Left lung (tissue), 10 donors: ENCODE measurements around the gene RPL26. TPM values are rescaled to one million over a fixed set of nuclear protein-coding genes. Genes with fewer than 3 reads are reported as not detected.

Source experiments
- ATAC-seq: fragments of 200-7000 bp; cut with Tn5 transposase; one replicate; pipeline ENCODE4 v1.9.1; 2020; ENCODE audit warnings: moderate library complexity
- DNase-seq, 4 donors: peaks; one replicate each; pipeline ENCODE4 v3.0.0-alpha.2; 2013 to 2020
- H3K27ac ChIP-seq, 2 donors: fragments of 200-600 bp; sonication (generic) in 1 of 2; one replicate each; pipeline versions ENCODE4 v1.5.0 to v1.8.0; 2020 to 2021
- H3K27me3 ChIP-seq, 2 donors: fragments of 200-600 bp; sonication (generic) in 1 of 2; one replicate each; pipeline versions ENCODE4 v1.5.0 to v1.8.0; 2020 to 2021
- H3K36me3 ChIP-seq, 2 donors: fragments of 200-600 bp; sonication (generic) in 1 of 2; one replicate each; pipeline versions ENCODE4 v1.5.0 to v1.8.0; 2020 to 2021
- H3K4me1 ChIP-seq, 2 donors: fragments of 200-600 bp; one replicate each; pipeline ENCODE4 v1.8.0; 2021
- H3K4me3 ChIP-seq, 2 donors: fragments of 200-600 bp; sonication (generic) in 1 of 2; one replicate each; pipeline versions ENCODE4 v1.5.0 to v1.8.0; 2020 to 2021; ENCODE audit warnings: mild to moderate bottlenecking in 1 of 2
- H3K9me3 ChIP-seq, 2 donors: fragments of 200-600 bp; sonication (generic) in 1 of 2; one replicate each; pipeline versions ENCODE4 v1.5.0 to v1.8.0; 2020 to 2021
- intact Hi-C, 2 donors: fragments of 100-400 bp; cut with DNase I; formaldehyde crosslinking; loops; one replicate each; pipeline versions ENCODE4 v1.11.2 to v1.14.2; 2022
- polyA plus RNA-seq, 6 donors: library from polyadenylated mRNA; unstranded; fragments of 120-200 nt; gene quantifications; one replicate each; pipeline ENCODE4 v1.2.1, GENCODE V29; 2013; ENCODE audit not compliant: insufficient read length in 6 of 6
- total RNA-seq, 2 donors: library from RNA; stranded (reverse); fragmentation: NEBNext Ultra II Directional; extraction: Animal tissue kit (Norgen Biotek cat#: 25700); gene quantifications; one replicate each; pipeline ENCODE4 v1.2.1, GENCODE V29; 2021
- TF ChIP-seq, protein P1 (sequence below), 2 donors: fragments of 200-600 bp; sonication (generic) in 1 of 2; IDR thresholded peaks; one replicate each; pipeline versions ENCODE4 v1.5.0 to v1.8.0; 2021; ENCODE audit warnings: antibody characterized with exemption in 2 of 2
- donor health status: DM: no; HTN: yes; CAD: no.
- donor health status: DM: no; HTN: no; CAD: no.

The RPL26 gene
- total and polyA plus RNA-seq, 8 donors, result 1,094 to 3,628 (median 3,126) TPM

GRCh38 chr17:8417806-8418205, 34.8 kb upstream of the RPL26 start:
- Histone ChIP-seq H3K27ac (peak overlapping the region in 1 of 2 donors; percentile 86), H3K4me3 (no peak overlapping the region), H3K27me3 (no peaks in the 10 kb centered on the region), H3K4me1 (peaks cover 6 to 56% of the 10 kb centered on the region in 2 donors), H3K36me3 (no peaks in the 10 kb centered on the region), H3K9me3 (no peaks in the 10 kb centered on the region)
- DNase-seq (no peak), ATAC-seq (no peak)
- TF ChIP-seq, protein P1, sequence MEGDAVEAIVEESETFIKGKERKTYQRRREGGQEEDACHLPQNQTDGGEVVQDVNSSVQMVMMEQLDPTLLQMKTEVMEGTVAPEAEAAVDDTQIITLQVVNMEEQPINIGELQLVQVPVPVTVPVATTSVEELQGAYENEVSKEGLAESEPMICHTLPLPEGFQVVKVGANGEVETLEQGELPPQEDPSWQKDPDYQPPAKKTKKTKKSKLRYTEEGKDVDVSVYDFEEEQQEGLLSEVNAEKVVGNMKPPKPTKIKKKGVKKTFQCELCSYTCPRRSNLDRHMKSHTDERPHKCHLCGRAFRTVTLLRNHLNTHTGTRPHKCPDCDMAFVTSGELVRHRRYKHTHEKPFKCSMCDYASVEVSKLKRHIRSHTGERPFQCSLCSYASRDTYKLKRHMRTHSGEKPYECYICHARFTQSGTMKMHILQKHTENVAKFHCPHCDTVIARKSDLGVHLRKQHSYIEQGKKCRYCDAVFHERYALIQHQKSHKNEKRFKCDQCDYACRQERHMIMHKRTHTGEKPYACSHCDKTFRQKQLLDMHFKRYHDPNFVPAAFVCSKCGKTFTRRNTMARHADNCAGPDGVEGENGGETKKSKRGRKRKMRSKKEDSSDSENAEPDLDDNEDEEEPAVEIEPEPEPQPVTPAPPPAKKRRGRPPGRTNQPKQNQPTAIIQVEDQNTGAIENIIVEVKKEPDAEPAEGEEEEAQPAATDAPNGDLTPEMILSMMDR (IDR thresholded peaks at IDR 0.05), result no peak
- intact Hi-C loops, result loop anchor here in 1 of 2 donors (10.0 kb wide), 2 partner anchors 327 to 367 kb away; partner anchors contain the start of gene CCDC42

DNA sequence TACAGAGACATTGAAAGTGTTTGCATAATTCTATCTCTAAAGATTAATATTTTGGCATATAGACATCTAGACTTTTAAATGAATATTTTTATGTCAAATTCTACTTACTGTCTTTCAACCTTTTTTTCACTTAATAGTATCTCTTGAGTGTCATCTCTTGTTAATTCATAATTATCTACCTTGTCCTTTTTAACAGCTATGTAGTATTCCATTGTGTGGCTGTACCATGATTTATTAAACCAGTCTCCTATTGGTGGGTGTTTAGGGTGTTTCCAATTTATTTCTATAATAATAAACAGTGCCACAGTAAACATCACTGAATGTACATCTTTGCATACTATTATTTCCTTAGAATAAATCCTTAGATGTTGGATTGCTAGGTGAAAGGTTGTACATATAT, 30.9 kb upstream of the RPL26 start:
- no peak for ATAC-seq
- peak overlapping the region in 1 of 2 donors; percentile 27 for H3K4me3 ChIP-seq
- TF ChIP-seq, protein P1 (IDR thresholded peaks at IDR 0.05), result no peak
- H3K27ac ChIP-seq, result peak overlapping the region in 1 of 2 donors; percentile 82
- H3K9me3 ChIP-seq, result no peaks in the 10 kb centered on the region
- peaks cover 0 to 51% of the 10 kb centered on the region in 2 donors for H3K4me1 ChIP-seq
- no peak for DNase-seq
- no peaks in the 10 kb centered on the region for H3K27me3 ChIP-seq
- intact Hi-C loops, result loop anchor here in 1 of 2 donors (10.0 kb wide), 2 partner anchors 331 to 371 kb away; partner anchors contain the start of gene CCDC42
- no peaks in the 10 kb centered on the region for H3K36me3 ChIP-seq

GRCh38 chr17:8413328-8413727, 30.3 kb upstream of the RPL26 start:
- peaks cover 0 to 46% of the 10 kb centered on the region in 2 donors for H3K4me1 ChIP-seq
- H3K36me3 ChIP-seq, result no peaks in the 10 kb centered on the region
- H3K4me3 ChIP-seq, result peak overlapping the region in 1 of 2 donors; percentile 27
- ATAC-seq (no peak), DNase-seq (no peak)
- intact Hi-C loops, result loop anchor here in 1 of 2 donors (10.0 kb wide), 2 partner anchors 331 to 371 kb away; partner anchors contain the start of gene CCDC42
- H3K9me3 ChIP-seq, result no peaks in the 10 kb centered on the region
- TF ChIP-seq, protein P1 (IDR thresholded peaks at IDR 0.05), result no peak
- H3K27ac ChIP-seq, result peak overlapping the region; percentile 3 to 82
- H3K27me3 ChIP-seq, result no peaks in the 10 kb centered on the region

GRCh38 chr17:8412089-8412488, 29.1 kb upstream of the RPL26 start:
- Histone ChIP-seq H3K4me3 (no peak overlapping the region), H3K36me3 (no peaks in the 10 kb centered on the region), H3K9me3 (no peaks in the 10 kb centered on the region), H3K27me3 (no peaks in the 10 kb centered on the region), H3K4me1 (peaks cover 0 to 34% of the 10 kb centered on the region in 2 donors), H3K27ac (peak overlapping the region in 1 of 2 donors; percentile 82)
- TF ChIP-seq, protein P1 (IDR thresholded peaks at IDR 0.05), result no peak
- intact Hi-C loops, result loop anchor here in 1 of 2 donors (10.0 kb wide), 2 partner anchors 333 to 373 kb away; partner anchors contain the start of gene CCDC42
- no peak for DNase-seq
- no peak for ATAC-seq

DNA sequence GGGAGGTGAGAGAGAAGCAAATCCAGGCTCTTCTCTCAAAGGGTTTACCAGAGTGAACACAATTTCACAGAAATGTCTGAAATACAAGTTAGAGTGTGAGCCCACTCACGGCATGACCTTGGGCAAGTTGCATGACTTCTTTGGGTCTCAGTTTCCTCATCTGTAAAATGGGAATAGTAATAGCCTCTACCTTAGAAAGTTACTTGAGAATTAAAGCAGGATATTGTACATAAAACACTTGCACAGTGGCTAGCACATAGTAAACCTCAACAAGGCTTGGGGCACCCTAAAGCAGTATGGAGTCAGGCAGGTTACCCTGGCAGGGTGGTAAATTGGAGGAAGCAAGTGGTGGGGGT, 27.9 kb upstream of the RPL26 start:
- Histone ChIP-seq H3K27ac (no peak overlapping the region), H3K4me1 (peaks cover 0 to 26% of the 10 kb centered on the region in 2 donors), H3K9me3 (no peaks in the 10 kb centered on the region), H3K36me3 (no peaks in the 10 kb centered on the region), H3K27me3 (no peaks in the 10 kb centered on the region), H3K4me3 (no peak overlapping the region)
- DNase-seq, result no peak
- TF ChIP-seq, protein P1 (IDR thresholded peaks at IDR 0.05), result no peak
- no peak for ATAC-seq
- intact Hi-C loops, result loop anchor here in 1 of 2 donors (10.0 kb wide), 2 partner anchors 334 to 374 kb away; partner anchors contain the start of gene CCDC42
